Stimulated activated naive CD8-positive, alpha-beta T cell treated with anti-CD3 and anti-CD28 coated beads, Interleukin-15, Interleukin-2, amounts not matched to agents 100 ng/mL and 50 ng/mL, for 24 hours (primary cell): ENCODE data around the gene PELI2.

ENCODE experiments used
- H3K27ac Mint-ChIP-seq: one replicate; pipeline ENCODE4 v1.8.0; 2021; ENCODE audit warnings: mild to moderate bottlenecking, mixed read lengths
- H3K27me3 Mint-ChIP-seq: one replicate; pipeline ENCODE4 v1.8.0; 2021; ENCODE audit warnings: mixed read lengths
- H3K36me3 Mint-ChIP-seq: one replicate; pipeline ENCODE4 v1.8.0; 2021; ENCODE audit warnings: low read depth, mixed read lengths
- H3K4me1 Mint-ChIP-seq: one replicate; pipeline ENCODE4 v1.8.0; 2021; ENCODE audit warnings: low read depth, mixed read lengths
- H3K4me3 Mint-ChIP-seq: one replicate; pipeline ENCODE4 v1.8.0; 2021; ENCODE audit warnings: mild to moderate bottlenecking, mixed read lengths
- H3K9me3 Mint-ChIP-seq: one replicate; pipeline ENCODE4 v1.8.0; 2021; ENCODE audit warnings: mixed read lengths

The PELI2 gene

DNA sequence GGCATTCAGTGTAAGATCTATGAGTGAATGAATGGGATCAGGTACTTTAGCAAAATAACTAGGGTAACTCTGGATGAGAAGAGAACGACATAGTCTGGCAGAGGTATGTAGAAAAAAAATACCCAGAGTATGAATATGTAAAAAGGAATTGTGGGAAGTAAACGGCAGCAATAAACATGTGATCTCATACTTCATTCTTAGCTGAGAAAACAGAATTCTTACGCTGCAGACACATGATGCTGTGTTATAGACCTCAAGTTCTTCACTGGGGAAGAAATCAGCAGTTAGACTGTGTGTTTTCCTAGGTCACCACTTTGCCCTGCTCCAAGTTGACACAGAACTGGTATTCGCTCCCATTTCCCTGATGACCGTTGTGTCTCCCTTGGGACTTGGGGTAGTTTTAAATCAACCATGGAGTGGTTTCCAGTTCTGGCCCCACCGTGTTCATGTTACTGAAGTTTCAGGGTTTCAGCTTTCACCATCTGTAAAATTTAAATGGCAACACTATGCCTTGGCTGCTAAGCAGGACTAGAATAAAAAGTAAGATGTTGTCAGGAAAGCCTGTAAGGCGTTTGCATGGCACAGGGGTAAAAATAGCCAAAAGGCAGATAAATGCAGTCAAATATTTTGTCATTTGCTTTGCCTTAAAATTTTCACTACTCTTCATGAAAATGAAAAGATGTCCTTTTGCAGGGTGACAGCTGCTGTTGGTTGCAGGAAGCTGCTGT is 223.7 kb downstream of the PELI2 start:
- Mint-ChIP-seq H3K27ac (no peak overlapping the region), H3K27me3 (no peaks in the 10 kb centered on the region), H3K9me3 (no peaks in the 10 kb centered on the region)

GRCh38 chr14:56342494-56342942 is 224.3 kb downstream of the PELI2 start:
- Mint-ChIP-seq H3K27ac (no peak overlapping the region), H3K4me3 (no peak overlapping the region), H3K36me3 (no peaks in the 10 kb centered on the region), H3K4me1 (no peaks in the 10 kb centered on the region), H3K27me3 (no peaks in the 10 kb centered on the region), H3K9me3 (no peaks in the 10 kb centered on the region)

More for the DNA sequence above, 223.7 kb downstream of the PELI2 start:
- Mint-ChIP-seq H3K4me1 (no peaks in the 10 kb centered on the region), H3K4me3 (no peak overlapping the region), H3K36me3 (no peaks in the 10 kb centered on the region)

DNA sequence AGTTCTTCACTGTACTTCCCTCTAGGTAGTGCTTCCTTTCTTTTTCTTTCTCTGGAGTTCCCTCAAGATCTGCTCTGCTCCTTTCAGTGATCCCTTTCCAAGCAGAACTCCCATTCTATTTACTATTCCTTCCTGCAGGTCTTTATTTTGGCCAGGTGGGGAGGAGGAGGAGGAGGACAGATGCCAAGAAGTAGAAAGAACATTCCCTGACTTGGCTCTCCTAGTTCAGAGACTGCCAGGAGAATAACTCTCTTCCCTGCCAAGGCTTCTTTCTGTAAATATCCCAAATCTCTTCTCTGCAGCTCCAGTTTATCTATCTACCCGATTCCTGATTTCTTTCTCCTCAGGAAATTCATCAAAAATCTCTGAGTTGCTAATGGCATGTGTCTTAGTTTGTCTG is 231.7 kb downstream of the PELI2 start:
- Mint-ChIP-seq H3K4me1 (no peaks in the 10 kb centered on the region), H3K36me3 (peaks cover 4% of the 10 kb centered on the region), H3K4me3 (no peak overlapping the region), H3K27ac (no peak overlapping the region), H3K9me3 (peaks cover 7% of the 10 kb centered on the region), H3K27me3 (no peaks in the 10 kb centered on the region)
